NCI-H1436 (cell line): Measurements from ENCODE around the gene PPP2R2C.

Experiments used
- DNase-seq: peaks from one replicate; lab custom pipeline; 2025; lab: John Stamatoyannopoulos, UW

The PPP2R2C gene

DNA sequence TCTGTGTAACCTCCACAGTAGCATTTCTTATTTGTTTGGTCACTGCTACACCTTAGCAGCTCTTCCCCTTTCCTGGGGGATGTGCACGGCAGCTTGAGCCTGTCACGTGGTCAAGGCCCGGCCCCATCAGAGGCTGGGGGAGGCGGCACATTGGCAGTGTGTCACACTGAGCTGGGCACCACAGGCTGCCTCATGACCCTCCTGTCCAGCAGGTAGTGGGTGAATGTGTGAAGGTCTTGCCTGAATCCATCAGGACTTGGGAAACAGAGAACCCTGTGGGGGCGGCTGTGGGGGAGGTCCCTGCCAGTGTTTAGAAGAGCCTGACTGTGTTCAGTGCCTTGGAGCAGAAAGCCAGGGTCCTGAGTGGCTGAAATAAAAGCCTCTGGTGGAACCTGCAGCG, 169.5 kb downstream of the PPP2R2C start:
- no peak for DNase-seq

DNA sequence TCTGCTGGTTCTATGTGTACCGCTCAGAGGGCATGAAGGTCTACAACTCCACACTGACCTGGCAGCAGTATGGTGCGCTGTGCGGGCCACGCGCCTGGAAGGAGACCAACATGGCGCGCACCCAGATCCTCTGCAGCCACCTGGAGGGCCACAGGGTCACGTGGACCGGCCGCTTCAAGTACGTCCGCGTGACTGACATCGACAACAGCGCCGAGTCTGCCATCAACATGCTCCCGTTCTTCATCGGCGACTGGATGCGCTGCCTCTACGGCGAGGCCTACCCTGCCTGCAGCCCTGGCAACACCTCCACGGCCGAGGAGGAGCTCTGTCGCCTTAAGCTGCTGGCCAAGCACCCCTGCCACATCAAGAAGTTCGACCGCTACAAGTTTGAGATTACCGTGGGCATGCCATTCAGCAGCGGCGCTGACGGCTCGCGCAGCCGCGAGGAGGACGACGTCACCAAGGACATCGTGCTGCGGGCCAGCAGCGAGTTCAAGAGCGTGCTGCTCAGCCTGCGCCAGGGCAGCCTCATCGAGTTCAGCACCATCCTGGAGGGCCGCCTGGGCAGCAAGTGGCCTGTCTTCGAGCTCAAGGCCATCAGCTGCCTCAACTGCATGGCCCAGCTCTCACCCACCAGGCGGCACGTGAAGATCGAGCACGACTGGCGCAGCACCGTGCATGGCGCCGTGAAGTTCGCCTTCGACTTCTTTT, 170.5 kb downstream of the PPP2R2C start:
- DNase-seq, result no peak

DNA sequence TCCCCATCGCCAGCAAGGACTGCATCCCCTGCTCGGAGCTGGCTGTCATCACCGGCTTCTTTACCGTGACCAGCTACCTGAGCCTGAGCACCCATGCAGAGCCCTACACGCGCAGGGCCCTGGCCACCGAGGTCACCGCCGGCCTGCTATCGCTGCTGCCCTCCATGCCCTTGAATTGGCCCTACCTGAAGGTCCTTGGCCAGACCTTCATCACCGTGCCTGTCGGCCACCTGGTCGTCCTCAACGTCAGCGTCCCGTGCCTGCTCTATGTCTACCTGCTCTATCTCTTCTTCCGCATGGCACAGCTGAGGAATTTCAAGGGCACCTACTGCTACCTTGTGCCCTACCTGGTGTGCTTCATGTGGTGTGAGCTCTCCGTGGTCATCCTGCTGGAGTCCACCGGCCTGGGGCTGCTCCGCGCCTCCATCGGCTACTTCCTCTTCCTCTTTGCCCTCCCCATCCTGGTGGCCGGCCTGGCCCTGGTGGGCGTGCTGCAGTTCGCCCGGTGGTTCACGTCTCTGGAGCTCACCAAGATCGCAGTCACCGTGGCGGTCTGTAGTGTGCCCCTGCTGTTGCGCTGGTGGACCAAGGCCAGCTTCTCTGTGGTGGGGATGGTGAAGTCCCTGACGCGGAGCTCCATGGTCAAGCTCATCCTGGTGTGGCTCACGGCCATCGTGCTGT, 171.2 kb downstream of the PPP2R2C start:
- DNase-seq, result no peak

DNA sequence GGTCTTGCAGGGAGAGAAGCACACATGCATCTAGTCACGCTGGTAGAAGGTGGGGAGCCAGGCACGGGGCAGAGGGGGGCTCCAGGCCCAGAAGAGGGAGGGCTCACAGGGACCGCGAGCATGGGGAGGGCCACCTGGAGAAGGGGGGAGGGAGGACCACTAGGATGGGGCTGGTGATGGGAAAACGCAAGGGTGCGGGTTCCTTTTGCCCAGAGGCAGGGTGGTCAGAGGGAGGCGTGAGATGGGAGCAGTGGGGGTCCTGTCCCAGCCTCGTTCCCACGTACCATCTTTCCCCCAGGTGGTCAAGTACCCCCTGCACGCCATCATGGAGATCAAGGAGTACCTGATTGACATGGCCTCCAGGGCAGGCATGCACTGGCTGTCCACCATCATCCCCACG, 172.1 kb downstream of the PPP2R2C start:
- no peak for DNase-seq

DNA sequence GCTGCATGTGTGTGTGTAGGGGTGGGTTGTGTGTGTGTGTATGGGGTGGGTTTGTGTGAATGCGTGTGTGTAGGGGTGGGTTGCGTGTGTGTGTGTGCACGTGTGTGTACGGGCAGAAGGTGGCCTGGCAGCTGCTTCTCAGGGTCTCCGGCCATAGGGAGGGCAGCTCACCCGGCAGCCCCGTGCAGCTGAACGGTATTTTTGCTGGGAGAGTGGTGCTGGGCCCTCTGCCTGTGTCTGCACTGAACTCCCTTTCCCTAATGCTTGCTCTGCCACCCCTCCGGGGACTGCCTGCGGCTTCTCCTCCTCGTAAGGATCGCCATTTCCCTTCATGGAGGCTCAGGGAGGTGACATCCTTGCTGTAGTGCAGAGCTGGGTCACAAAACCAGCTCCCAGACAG, 172.5 kb downstream of the PPP2R2C start:
- no peak for DNase-seq

DNA sequence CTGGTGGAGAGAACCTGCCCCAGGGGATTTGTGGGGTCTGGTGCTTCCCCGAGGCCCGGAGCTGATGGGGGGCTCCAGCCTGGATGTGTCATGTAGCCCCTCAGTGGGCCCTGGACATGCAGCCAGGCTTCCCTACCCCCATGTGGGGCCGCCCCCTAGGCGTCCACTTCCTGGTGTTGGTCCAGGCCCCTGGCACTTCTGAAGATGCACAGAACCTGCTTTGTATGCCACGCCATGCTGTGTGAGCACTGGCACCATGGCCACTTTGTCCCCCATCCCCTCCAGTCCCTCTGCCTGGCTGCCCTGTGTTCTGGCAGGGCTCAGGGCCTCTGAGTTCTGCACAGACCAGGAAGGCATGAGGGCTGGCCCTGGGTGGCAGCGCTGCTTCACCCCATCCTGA, 173.6 kb downstream of the PPP2R2C start:
- no peak for DNase-seq

DNA sequence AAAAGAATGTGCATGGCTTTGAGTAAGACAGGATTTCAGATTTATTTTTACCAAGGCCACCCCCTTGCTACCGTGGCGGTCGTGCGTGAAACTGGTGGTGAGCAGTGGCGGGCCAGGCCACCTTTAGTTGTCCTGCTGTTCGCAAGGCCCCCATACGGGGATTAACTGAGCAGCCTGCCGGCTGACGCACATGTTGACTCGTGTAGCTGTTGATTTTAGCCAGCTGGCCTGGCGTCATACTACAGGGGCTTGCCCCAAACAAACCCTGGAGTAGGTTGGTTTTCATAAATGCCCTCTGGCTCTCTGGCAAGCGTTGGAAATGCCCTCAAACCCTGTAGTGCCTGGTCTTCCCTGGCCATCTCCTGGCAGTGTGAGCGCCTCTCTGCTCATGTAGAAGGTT, 174.4 kb downstream of the PPP2R2C start:
- no peak for DNase-seq

DNA sequence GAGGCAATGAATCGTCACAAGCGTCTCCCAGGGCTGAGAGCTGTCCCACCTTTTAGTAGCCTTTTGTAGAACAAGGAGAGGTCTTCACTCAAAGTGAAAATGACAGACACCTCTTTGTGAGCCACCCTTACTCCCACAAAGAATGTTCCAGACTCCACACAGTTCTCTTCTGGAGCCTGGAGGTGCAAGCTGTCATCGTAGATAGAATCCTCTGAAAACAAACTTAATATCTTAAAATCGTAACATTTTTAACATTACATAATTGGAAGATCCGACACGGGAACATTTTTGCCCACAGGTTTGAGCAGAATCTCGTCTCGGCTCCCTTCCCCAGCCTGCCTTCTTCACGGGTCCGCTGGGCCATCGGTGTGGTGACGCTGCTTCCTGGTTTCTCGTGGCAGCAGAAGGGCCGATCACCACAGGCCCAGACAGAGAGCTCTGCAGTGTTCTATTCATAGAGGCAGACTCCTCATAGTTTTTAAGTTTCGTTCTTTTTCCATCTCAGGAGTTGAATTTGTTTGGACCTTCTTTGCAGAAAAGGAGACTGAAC, 175.1 kb downstream of the PPP2R2C start:
- no peak for DNase-seq

DNA sequence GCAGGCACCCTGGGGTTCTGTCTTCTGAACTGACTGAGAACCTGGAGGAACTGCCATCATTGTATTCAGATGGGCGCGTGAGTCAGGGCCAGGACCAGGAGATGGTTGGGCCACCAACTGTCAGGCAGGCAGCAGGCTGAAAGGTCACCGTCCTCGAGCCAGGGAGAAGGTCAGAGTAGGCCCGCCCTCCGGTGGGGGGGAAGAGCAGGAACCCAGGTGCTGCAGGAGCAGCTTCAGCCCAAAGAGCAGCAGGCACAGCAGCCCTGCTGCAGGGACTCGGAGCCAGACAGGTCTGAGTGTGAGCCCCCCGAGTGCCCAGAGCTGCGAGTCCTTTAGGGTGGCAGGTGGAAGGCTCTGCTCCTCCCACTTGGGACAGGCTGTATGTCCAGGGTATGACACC, 176.4 kb downstream of the PPP2R2C start:
- no peak for DNase-seq

DNA sequence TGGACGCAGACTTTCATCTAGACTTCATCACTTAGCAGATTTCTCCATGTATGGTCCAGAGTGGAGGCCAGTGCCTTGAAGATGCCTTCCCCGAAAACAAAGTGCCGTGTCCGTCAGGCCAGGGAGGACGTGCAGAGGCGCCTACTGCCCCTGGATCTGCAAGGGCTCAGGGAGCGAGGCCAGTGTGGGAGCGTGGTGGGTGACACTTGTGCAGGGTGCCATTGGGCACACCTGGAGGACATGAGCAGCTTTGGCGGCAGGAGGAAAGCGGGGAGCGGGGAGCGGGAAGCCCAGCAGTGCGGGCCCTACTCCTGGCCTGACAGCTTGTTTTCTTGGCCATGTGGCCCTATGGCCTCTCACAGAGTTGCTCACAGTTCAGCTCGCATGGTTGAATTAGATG, 176.9 kb downstream of the PPP2R2C start:
- DNase-seq, result no peak

DNA sequence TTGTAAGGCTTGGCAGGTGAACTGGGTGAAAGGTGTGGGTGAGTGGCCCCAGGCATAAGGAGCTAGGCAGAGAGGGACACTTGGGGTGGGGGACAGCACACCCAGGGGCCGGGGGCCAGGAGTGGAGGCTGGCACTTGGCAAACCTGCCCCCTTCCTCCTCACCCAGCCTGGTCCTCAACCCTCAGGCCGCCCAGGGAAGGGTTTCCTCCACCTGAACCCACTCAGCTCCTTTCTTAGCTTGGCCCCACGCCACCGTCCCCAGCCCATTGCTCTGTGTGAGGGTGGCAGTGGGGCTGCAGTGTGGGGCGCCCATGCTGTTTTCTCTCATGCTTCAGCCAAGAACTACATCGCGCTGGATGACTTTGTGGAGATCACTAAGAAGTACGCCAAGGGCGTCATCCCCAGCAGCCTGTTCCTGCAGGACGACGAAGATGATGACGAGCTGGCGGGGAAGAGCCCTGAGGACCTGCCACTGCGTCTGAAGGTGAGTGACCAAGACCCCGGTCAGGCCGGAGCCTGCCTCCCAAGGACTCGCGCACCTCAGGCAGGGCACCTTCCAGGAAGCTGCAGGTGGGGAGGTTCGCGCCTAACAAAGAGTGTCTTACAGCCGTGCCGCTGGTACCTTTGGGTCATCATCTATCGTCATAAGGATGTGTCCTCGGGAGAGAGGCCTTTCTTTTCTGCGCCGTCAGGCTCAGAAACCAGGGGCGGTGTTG, 177.6 kb downstream of the PPP2R2C start:
- DNase-seq, result no peak

DNA sequence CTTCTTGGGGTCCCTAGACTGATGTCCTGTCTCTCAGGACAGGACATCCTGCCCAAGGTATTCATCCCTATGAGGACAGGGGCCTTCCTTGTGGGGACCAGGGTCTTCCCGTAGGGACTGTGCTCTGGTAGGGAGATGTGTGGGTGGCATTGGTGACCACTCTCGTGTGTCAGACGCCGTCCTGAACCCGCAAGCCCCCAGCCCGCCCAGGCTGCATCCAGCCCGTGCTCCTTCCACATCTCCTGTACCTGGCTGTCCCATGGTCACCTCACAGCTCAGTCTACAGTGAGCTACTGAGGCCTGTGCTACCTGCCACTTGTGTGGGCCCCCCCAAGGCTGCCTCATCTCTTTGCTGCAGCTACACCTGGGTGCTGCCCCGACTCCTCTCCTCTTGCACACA, 178.8 kb downstream of the PPP2R2C start:
- no peak for DNase-seq

DNA sequence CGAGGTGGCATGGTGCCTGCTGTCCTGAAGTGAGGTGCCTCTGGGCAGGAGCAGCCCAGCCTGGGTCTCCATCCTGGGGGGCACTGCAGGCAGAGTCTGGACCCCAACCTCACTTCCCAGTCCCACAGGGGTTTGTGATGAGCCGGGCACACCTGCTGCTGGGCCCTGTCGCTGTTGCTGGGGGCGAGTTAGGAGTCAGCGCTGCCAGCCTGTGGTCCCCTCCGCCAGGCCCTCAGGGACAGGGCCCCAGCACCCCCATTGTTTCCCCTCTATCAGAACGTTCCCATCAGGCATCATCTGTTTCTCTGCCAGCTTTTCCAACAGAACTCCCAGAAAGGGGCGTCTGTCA, 179.3 kb downstream of the PPP2R2C start:
- no peak for DNase-seq

DNA sequence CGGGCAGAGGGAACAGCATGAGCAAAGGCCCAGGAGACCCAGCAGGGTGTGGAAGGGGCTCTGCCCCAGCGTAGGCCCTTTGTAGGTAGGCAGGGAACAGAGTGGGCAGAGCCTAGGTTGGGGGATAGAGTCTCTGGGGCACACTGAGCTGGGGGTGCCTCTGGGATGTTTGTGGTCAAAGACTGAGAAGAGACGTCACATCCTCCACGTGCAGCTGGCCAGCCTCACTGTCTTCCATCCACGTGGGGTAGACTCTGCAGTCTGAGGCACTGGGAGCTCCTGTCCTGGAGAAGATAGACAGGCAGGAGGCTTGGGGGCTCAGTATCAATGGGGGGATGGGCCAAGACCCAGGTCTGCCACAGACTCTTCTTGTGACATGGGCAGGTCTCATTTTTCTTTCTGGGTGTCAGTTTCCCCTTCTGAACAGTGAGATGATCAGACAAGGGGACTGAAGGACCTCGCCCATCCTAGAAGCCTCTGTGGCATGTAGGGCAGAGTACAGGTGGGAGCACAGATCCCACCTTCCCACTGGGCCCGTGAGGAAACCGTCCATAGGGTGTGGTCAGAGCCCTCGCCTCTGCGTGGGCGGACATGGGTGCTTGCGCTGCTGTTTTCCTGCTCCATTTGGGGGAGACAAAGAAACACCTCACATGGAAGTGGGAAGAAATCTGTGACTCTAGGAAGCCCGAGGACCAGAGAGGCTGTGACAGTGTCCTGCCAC, 179.9 kb downstream of the PPP2R2C start:
- DNase-seq, result no peak

DNA sequence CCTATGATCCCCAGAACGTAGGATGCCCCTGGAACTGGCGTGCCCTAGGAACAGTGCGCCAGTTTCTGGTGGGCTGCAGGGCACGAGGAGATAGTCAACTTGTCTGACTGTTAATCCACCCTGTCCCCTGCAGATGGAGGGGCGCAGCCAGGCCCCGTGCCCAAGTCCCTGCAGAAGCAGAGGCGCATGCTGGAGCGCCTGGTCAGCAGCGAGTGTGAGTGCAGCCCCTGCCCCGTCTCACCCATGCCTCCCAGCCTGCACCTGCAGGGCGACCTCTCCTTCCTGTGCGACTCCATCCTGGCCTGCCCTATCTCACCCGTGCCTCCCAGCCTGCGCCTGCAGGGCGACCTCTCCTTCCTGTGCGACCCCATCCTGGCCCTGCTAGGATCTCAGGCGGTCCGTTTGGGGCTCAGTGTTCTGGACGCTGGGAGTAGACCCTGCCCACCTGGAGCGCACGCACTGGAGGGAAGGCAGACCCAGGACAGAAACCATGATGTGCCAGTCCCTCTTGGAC, 180.6 kb downstream of the PPP2R2C start:
- no peak for DNase-seq

DNA sequence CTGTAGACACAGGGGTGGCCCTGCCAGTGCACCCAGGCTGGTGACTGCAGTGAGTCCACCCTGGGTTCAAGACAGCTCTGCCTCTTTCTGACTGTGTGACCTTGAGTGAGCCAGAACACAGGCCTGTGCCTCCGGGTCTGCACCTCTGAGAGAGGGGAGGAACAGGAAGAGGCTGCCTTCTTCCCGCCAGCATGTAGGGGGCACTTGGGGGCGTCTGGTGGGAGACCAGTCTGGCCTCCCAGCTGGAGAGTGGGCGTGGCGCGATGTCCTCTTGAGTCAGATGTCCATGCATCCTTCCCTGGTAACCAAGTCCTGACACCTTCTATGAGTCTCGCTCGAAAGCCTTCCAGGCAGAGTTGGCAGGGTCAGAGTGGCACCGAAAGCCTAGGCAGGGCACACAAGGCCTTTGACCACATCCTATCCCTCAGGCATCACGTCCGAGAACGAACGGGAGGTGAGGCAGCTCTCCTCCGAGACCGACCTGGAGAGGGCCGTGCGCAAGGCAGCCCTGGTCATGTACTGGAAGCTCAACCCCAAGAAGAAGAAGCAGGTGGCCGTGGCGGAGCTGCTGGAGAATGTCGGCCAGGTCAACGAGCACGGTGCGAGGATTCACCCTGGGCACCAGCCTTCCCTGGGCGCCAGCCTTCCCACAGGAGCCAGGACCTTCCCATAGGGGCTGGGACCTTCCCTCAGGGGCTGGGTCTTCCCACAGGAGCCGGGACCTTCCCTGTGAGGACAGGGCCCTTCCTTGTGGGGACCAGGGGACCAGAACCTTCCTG, 181.5 kb downstream of the PPP2R2C start:
- DNase-seq, result no peak

DNA sequence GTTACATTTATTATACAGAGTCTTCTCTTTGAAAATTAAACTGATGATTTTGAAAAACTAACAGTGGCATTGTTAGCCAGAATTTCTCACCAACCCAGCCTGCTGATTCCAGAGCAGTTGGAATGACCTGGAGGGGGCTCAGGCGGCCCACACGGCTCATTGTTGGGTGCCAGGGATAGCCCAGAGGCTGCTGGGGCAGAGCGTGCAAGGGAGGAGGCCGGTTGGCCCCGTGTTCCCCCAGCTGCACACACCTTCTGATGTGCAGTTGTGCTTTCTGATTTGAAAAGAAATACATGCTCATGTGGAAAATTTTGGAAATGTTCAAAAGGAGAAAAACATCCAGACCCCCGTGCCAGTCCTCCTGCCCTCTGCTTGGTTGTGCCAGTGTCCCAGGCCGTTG, 182.2 kb downstream of the PPP2R2C start:
- no peak for DNase-seq

DNA sequence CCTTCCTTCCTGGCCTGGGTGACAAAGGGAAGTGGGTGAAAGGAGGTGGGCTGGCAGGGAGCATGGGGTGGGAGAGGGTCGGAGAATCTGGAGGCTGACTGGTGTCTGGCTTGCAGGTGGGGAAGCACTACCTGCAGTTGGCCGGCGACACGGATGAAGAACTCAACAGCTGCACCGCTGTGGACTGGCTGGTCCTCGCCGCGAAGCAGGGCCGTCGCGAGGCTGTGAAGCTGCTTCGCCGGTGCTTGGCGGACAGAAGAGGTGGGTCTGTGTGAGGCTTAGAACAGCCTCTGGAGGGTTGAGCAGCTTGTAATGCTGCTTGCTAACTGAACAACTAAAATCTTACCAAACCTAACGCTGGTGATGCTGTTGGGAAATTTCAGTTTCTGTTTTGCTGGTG, 183.5 kb downstream of the PPP2R2C start:
- DNase-seq, result no peak

DNA sequence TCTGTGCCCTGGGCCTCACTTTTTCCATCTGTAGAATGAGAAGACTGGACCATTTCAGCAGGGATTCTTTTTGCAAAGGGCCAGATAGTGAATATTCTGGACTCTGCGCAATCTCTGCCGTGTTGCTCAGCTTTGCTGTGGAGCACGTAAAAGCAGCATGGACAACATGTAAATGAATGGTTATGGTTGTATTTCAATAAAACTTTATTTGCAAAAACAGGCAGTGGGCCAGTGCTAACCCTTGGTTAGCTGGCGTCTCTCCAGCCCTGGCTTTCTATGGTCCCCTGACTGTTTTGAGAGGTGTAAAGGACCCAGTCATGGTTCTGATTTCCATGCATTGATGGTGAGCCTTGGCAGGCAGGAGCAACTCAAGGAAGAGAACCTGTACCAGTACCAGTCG, 184.1 kb downstream of the PPP2R2C start:
- no peak for DNase-seq

DNA sequence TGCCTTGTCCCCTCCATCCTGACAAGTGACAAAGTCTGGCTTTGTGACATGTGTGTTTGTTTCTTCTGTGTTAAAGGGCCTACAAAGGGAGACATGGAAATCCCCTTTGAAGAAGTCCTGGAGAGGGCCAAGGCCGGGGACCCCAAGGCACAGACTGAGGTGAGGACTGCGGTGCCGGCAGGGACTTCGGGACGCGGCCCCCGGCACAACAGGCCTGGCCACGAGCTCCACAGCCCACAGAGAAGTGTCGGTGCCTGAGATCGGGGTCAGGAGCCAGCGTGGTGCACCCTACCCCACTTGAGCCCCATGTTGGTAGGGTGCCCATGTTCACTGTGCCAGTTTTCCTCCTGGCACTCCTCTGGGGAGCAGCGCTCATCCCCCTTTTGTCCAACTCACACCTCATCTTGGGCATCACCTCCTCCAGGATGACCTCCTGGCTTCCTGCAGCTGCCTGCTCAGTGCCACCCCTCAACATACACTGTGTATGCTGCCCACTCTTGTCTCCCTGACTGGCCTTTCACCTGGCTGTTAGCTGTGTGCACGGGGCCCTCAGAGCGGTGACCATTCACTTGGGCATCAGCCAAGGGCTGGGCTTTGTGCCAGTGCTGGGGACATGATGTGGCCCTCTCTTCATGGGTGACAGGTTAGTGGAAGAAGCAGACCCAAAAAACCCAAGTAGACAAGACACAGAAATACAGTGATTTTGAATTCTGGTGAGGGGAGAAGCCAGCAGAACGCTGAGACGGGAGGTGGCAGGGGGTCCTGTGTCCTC, 185.2 kb downstream of the PPP2R2C start:
- DNase-seq, result no peak

DNA sequence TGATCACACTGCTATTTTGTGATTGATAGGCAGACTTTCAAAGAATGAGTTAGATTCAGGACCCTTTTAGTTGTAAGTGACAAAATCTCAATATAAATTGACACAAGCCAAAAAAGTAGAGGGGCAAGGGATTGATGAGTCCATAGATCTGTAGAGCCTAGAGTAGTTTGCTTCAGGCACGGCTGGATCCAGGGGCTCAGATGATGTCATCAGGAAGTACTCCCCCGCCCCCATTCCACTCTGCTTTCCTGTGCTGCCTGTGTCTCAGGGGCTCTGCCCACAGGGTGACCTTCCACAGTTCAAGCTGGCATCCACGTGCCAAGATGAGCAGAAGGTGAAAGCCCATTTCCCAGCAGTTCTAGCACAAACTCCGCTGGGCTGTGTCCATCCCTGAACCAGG, 189.1 kb downstream of the PPP2R2C start:
- DNase-seq, result no peak
